Smooth muscle cell (in vitro differentiated cells): Measurements from ENCODE around the gene RXRA. TPM values are rescaled to one million over a fixed set of nuclear protein-coding genes. Genes with fewer than 3 reads are reported as not detected.

ENCODE experiments used
- DNase-seq: peaks from one replicate; lab custom pipeline; 2025; ENCODE audit not compliant: unreplicated experiment; lab: John Stamatoyannopoulos, UW
- H2AFZ ChIP-seq: fragments of 200-600 bp; sonication (generic); 2 replicates; pipeline ENCODE4 v1.6.0; 2016; ENCODE audit warnings: antibody characterized with exemption, low read depth, mild to moderate bottlenecking
- H3F3A ChIP-seq: fragments of 200-600 bp; sonication (generic); 2 replicates; pipeline ENCODE4 v1.6.0; 2017; ENCODE audit warnings: antibody characterized with exemption, low read depth
- H3K27ac ChIP-seq: fragments of 200-600 bp; sonication (generic); 2 replicates; pipeline ENCODE4 v1.5.1; 2016; ENCODE audit warnings: low read depth, mild to moderate bottlenecking
- H3K27me3 ChIP-seq: fragments of 200-600 bp; sonication (generic); 2 replicates; pipeline ENCODE4 v1.6.1; 2016; ENCODE audit warnings: low read depth, mild to moderate bottlenecking
- H3K36me3 ChIP-seq: fragments of 200-600 bp; sonication (generic); 2 replicates; pipeline ENCODE4 v1.5.1; 2016; ENCODE audit warnings: low read depth
- H3K4me1 ChIP-seq: fragments of 200-600 bp; sonication (generic); 2 replicates; pipeline ENCODE4 v1.5.1; 2016; ENCODE audit warnings: low read depth
- H3K4me2 ChIP-seq: fragments of 200-600 bp; sonication (generic); 2 replicates; pipeline ENCODE4 v1.6.0; 2016; ENCODE audit warnings: mild to moderate bottlenecking
- H3K4me3 ChIP-seq: fragments of 200-600 bp; sonication (generic); 2 replicates; pipeline ENCODE4 v1.5.1; 2016; ENCODE audit warnings: mild to moderate bottlenecking
- H3K79me2 ChIP-seq: fragments of 200-600 bp; sonication (generic); 2 replicates; pipeline ENCODE4 v1.6.0; 2016; ENCODE audit warnings: low read depth, mild to moderate bottlenecking
- H3K9ac ChIP-seq: fragments of 200-600 bp; sonication (generic); 2 replicates; pipeline ENCODE4 v1.6.0; 2016; ENCODE audit warnings: low read depth
- H3K9me3 ChIP-seq: fragments of 200-600 bp; sonication (generic); replicated peaks from 2 replicates; pipeline ENCODE4 v1.5.1; 2016; ENCODE audit warnings: low read depth
- H4K20me1 ChIP-seq: fragments of 200-600 bp; sonication (generic); 2 replicates; pipeline ENCODE4 v1.6.0; 2016; ENCODE audit warnings: low read depth
- WGBS: methylation state at CpG from one replicate; pipeline ENCODE4 v1.1.7; 2016; ENCODE audit warnings: low lambda C conversion rate; 5-methylcytosine and 5-hydroxymethylcytosine counted together
- polyA plus RNA-seq: library from polyadenylated mRNA; unstranded; fragments of >200 nt; fragmentation: Nextera tagmentation; extraction: Ambion mirVana; gene quantifications from 2 replicates; pipeline ENCODE4 v1.2.1, GENCODE V29; 2016
- total RNA-seq: library from RNA; depleted of rRNA; stranded (reverse); fragments of >200 nt; gene quantifications from 2 replicates; pipeline ENCODE4 v1.2.3, GENCODE V29; 2014
- TF ChIP-seq, protein P1 (sequence below): fragments of 200-600 bp; sonication (generic); IDR thresholded peaks from 2 replicates; pipeline ENCODE4 v1.5.1; 2017; ENCODE audit warnings: borderline replicate concordance, mild to moderate bottlenecking, antibody characterized with exemption; ENCODE audit not compliant: insufficient read depth, poor library complexity, severe bottlenecking

RXRA gene
- total and polyA plus RNA-seq, 2 experiments from 2014 or later: 8.9 to 23.1 TPM

DNA sequence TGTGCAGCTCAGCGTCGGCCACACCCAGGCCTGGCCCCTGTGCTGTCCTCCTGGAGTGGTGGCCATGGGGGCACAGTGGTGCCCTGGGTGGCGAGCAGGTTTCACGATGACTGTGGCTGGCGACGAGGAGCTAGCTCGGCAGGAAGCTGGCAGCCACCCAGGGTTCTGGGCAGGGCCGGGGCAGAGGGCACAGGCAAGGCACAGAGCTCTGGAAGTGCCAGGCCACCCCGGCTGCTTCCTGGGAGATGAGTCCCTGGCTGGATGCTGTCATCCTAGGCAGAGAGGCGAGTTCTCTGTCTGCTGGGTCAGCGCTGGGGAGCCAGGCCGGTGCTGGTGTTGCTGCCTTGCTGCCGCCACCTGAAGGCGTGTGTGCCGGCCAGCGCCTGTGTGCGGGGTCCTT lies 51.7 kb downstream of the RXRA start:
- peaks cover 100% of the 10 kb centered on the region for H4K20me1 ChIP-seq
- no peak for DNase-seq
- no peak overlapping the region for H3K4me2 ChIP-seq
- TF ChIP-seq, protein P1, sequence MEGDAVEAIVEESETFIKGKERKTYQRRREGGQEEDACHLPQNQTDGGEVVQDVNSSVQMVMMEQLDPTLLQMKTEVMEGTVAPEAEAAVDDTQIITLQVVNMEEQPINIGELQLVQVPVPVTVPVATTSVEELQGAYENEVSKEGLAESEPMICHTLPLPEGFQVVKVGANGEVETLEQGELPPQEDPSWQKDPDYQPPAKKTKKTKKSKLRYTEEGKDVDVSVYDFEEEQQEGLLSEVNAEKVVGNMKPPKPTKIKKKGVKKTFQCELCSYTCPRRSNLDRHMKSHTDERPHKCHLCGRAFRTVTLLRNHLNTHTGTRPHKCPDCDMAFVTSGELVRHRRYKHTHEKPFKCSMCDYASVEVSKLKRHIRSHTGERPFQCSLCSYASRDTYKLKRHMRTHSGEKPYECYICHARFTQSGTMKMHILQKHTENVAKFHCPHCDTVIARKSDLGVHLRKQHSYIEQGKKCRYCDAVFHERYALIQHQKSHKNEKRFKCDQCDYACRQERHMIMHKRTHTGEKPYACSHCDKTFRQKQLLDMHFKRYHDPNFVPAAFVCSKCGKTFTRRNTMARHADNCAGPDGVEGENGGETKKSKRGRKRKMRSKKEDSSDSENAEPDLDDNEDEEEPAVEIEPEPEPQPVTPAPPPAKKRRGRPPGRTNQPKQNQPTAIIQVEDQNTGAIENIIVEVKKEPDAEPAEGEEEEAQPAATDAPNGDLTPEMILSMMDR: no peak
- no peaks in the 10 kb centered on the region for H3K9me3 ChIP-seq
- WGBS: 90% methylated on average over 17 of the region's 17 CpGs
- H3K9ac ChIP-seq: no peak overlapping the region
- no peaks in the 10 kb centered on the region for H3K27me3 ChIP-seq
- no peaks in the 10 kb centered on the region for H3K36me3 ChIP-seq
- no peak overlapping the region for H3K27ac ChIP-seq
- no peaks in the 10 kb centered on the region for H3F3A ChIP-seq
- peaks cover 95% of the 10 kb centered on the region for H3K79me2 ChIP-seq
- H3K4me3 ChIP-seq: no peak overlapping the region
- H2AFZ ChIP-seq: no peak overlapping the region
- H3K4me1 ChIP-seq: peaks cover 7% of the 10 kb centered on the region

DNA sequence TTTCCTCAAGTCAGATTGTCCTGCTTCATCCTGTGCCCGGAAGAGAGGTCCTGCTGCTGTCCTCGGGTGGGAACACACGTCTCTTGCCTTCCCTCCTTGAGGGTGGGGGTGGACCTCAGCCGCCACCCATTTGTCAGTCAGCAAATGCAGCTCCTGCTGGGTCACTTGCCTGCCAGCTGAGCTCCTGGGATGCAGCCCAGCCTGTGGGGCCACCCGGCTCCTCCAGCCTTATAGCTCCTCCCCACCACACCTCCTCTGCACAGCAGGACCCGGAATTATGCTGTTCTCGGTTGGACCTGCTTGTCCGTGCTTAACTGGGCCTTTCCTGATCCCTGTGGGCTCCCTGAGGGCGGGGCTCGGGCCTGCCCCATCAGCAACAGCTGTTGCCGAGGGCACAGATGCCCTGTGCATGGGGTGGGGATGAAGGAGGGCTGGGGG lies 52.7 kb downstream of the RXRA start:
- Histone ChIP-seq H3K9me3 (no peaks in the 10 kb centered on the region), H3K27me3 (no peaks in the 10 kb centered on the region), H3K4me2 (no peak overlapping the region), H3K36me3 (no peaks in the 10 kb centered on the region), H4K20me1 (peaks cover 100% of the 10 kb centered on the region), H3K27ac (no peak overlapping the region), H3F3A (no peaks in the 10 kb centered on the region), H2AFZ (no peak overlapping the region), H3K9ac (no peak overlapping the region), H3K79me2 (peaks cover 87% of the 10 kb centered on the region), H3K4me3 (no peak overlapping the region), H3K4me1 (peaks cover 7% of the 10 kb centered on the region)
- no peak for DNase-seq
- WGBS: 62% methylated on average over 11 of the region's 11 CpGs
- TF ChIP-seq, protein P1: no peak

DNA sequence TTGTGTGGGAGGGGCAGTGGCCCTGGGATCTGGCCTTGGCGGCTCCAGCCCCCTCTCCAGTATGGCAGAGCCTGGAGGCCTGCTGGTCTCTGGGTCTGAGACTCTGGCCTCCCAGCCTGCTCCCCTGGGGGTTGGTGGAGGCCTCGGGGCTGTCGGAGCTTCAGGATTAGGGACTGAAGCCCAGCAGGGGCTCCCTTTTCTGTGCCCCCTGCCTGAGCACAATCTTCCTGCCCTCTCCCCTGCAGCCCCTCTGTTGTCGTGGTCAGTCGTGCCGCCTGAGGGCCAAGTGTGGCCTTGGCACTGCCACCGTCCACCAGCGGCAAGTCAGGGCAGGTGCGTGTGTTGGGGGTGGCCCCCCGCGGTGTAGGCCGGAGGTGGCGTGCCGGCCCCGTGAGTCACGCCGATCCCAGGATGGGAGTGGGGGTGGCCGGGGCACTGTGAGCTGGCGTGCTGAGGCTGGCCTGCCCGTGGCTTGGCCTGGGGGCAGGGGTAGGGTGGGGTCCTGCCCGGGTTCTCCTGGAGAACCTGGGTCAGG lies 53.6 kb downstream of the RXRA start:
- Histone ChIP-seq H3K27ac (no peak overlapping the region), H3K79me2 (peaks cover 81% of the 10 kb centered on the region), H3K4me3 (no peak overlapping the region), H2AFZ (no peak overlapping the region), H3K9ac (no peak overlapping the region), H3K4me2 (peak overlapping the region; percentile 12), H4K20me1 (peaks cover 100% of the 10 kb centered on the region), H3K27me3 (no peaks in the 10 kb centered on the region), H3K36me3 (no peaks in the 10 kb centered on the region), H3F3A (no peaks in the 10 kb centered on the region), H3K9me3 (no peaks in the 10 kb centered on the region), H3K4me1 (peaks cover 10% of the 10 kb centered on the region)
- TF ChIP-seq, protein P1: no peak
- no peak for DNase-seq
- 78% methylated on average over 20 of the region's 21 CpGs for WGBS
